HG03045 (cell line): ENCODE measurements around the gene EXOSC6.
A peak's percentile ranks its signal among the peaks of the same experiment; 100 is the strongest.
"Not testable (repeated sequence)": the region's sequence is repeated elsewhere in the genome, so short reads cannot be mapped to it uniquely, and the experiment has no call there.

ENCODE experiments used
- ATAC-seq: cut with Tn5 transposase; IDR thresholded peaks from one replicate; pipeline ENCODE4 v1.9.1; 2021; ENCODE audit warnings: mild to moderate bottlenecking, moderate library complexity; ENCODE audit not compliant: unreplicated experiment

Gene EXOSC6

DNA sequence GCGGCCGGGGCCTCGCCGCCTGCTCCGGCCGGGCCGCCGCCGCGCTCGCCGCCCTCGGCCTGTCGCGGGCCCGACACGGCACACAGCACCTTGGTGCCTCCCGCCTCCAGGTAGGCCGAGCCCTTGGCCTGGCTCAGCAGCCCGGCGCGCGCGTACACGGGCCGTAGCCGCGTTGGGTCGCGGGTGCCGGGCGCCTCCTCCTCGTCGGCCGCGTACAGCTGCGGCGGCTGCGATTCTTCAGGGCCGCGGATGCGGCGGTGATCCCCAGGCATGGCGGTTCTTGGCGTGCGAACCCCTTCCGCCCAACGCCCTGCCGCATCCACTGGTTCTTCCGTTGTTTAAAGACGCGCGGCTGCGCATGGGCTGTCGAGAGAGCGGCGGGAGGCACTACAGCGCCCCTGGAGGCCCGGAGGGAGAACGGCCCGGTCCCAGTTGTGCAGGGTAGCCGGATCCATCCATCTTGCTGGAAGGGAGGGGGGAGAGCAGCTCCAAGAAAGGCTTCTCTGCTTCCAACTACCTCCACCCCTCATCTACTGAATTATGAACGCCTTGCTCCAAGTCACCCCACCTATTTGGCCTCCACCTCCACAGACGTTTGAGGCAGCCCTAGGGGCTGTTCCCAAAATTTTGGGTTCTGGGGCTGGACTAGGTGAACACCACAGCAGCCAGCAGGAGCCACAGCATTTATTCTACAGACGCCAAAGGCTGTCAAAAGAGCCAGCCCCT is at the start of gene EXOSC6:
TSS of gene EXOSC6 (minus strand) at position 312 of the 726 bp plus-strand sequence. CDS start at position 272, 40 bp downstream.
- peak; percentile 79 for ATAC-seq

DNA sequence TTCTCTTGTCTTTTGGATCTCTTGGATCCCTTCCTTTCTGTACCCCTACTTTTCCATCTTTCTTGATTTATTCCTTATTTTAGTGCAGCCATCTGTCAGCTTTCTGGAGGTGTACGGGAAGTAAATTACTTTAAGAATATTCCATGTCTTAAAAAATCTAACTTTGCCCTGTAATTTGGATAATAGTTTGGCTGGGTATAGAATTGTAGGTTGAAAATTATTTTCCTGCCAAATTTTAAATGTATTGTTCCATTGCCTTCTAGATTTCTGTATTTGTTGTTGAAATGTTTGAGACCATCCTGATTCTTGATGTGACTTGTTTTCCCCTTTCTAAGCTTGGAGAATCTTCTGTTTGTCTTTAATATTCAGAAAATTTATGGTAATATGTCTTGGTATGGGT is 49.4 kb upstream of the EXOSC6 start:
- ATAC-seq: no peak

GRCh38 chr16:70298988-70299938 is 47.5 kb upstream of the EXOSC6 start, which contains the start of gene DDX19B:
Gene DDX19B, plus strand, starts transcription at chr16:70299186. Its CDS starts 112 bp downstream, at chr16:70299298.
- peak; percentile 68 for ATAC-seq

- no peak for ATAC-seq
Measured at GRCh38 chr16:70295634-70296033, 43.9 kb upstream of the EXOSC6 start.

- ATAC-seq: no peak
Measured at GRCh38 chr16:70294385-70295025, 42.8 kb upstream of the EXOSC6 start.

DNA sequence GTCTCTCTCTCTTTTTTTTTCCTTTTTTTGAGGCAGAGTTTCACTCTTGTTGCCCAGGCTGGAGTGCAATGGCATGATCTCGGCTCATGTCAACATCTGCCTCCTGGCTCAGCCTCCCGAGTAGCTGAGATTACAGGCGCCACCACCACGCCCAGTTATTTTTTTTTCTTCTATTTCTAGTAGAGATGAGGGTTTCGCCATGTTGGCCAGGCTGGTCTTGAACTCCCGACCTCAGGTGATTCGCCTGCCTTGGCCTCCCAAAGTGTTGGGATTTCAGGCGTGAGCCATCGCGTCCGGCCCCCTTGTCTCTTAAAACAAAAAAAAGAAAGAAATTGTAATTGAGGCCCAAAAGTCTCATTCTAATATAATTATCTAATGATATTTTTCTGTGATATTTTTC is 40.4 kb upstream of the EXOSC6 start:
- ATAC-seq: not testable (repeated sequence)

GRCh38 chr16:70290949-70291519 is 39.3 kb upstream of the EXOSC6 start:
- ATAC-seq: no peak

DNA sequence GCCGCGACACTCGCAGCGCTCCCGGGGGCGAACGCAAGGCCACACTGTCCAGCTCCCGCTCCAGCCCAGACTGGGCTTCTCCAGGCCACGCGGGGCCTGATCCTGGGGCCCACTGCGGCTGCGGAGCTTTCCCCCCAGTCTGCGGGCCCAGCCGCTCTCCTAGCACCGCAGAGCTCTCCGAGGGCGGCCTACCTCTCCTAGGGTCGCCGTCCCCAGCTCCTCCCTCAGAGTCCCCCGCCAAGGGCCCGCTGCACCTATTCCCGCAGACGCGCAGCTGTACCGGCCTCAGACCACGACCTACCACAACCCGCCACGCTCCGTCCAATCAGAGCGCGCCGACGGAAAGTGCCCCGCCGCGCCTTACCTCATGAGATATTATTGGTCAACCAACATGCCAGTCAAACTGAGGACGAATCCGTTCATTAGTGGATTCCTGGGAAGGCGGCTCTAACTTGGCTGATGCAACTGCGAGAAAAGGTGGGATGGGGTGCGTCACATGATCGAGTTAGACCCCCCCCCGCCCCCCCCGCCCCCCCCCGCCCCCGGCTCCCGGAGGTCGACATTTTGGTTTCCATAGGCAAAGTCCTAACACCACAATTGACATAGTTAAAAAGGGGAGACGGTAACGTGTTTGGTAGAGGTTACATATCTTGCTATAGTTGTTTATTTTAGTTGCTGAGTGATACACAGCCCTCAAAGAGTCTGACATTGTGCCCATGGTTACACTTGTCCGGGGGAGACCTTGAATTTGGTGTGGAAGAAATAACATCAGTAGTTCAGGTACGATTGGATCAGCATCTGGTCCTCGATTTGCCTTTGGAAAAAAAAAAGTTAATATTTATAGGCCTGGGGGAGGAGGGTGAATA is 37.7 kb upstream of the EXOSC6 start, which contains the start of gene AARS1:
TSS of gene AARS1 (minus strand) at position 278 of the 866 bp plus-strand sequence. CDS start 6,743 bp downstream, outside the sequence.
- peak; percentile 98 for ATAC-seq

DNA sequence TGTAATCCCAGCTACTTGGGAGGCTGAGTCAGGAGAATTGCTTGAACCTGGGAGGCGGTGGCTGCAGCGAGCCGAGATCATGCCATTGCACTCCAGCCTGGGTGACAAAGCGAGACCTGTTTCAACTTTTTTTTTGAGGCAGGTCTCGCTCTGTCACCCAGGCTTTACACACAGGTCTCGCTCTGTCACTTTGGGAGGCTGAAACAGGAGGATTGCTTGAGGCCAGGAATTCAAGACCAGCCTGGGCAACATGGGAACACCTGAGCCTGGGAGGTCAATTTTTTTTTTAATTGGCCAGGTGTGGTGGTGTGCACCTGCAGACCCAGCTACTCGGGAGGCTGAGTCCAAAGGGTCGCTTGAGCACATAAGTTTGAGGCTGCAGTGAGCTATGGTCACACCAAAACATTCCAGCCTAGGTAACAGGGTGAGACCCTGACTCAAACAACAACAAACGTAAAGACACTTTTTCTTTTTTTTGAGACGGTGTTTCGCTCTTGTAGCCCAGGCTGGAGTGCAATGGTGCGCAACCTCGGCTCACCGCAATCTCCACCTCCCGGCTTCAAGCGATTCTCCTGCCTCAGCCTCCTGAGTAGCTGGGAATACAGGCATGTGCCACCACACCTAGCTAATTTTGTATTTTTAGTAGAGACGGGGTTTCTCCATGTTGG is 35.7 kb upstream of the EXOSC6 start:
- ATAC-seq: not testable (repeated sequence)

GRCh38 chr16:70276392-70276791 is 24.7 kb upstream of the EXOSC6 start:
- no peak for ATAC-seq

GRCh38 chr16:70271696-70272095 is 20.0 kb upstream of the EXOSC6 start:
- ATAC-seq: no peak

- no peak for ATAC-seq
Measured at GRCh38 chr16:70270176-70270575, 18.4 kb upstream of the EXOSC6 start.

GRCh38 chr16:70269471-70269870 is 17.7 kb upstream of the EXOSC6 start:
- no peak for ATAC-seq

GRCh38 chr16:70267922-70268321 is 16.2 kb upstream of the EXOSC6 start:
- not testable (repeated sequence) for ATAC-seq

- no peak for ATAC-seq
Measured at GRCh38 chr16:70267516-70267915, 15.8 kb upstream of the EXOSC6 start.

DNA sequence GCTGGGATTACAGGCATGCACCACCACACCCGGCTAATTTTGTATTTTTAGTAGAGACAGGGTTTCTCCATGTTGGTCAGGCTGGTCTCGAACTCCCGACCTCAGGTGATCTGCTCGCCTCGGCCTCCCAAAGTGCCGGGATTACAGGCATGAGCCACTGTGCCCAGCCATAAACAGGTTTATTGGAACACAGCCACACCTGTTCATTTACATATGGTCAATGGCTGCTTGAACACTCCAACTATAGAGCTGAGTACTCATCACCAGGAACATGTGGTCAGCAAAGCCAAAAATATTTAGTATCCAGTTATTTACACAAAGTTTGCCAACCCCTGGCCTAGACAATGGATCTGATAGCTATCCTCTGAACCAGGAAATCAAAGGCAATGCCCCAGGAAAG is 8.2 kb upstream of the EXOSC6 start:
- not testable (repeated sequence) for ATAC-seq

GRCh38 chr16:70258946-70259345 is 7.2 kb upstream of the EXOSC6 start:
- ATAC-seq: no peak

DNA sequence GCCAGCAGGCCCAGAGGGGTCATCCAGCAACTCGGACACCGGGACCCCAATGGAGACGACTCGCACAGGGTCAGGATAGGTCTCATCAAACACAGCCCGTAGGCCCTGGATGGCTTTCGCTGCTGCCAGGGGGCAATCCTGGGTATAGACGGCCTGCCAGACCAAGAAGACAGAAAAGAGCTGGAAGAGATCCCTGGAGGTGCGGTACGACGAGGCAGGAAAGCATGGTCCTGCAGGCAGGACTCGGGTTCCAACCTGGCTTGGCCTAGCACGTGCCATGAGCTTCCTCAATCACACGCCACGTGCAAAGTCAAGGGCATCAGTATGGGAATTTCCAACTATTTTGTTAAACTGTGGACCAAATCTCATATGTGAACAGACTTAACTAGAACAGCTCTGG is 6.3 kb upstream of the EXOSC6 start:
- ATAC-seq: no peak

GRCh38 chr16:70257391-70257790 is 5.7 kb upstream of the EXOSC6 start:
- ATAC-seq: no peak
